PFSK-1 (cell line): ENCODE measurements around the gene VAV2.

Source experiments
- POLR2AphosphoS5 ChIP-seq: IDR thresholded peaks from 2 replicates; pipeline ENCODE4 v1.6.1; 2012; ENCODE audit warnings: low read depth, mild to moderate bottlenecking, control low read depth, low read length, moderate library complexity
- TAF1 ChIP-seq: IDR thresholded peaks from 2 replicates; pipeline ENCODE4 v1.6.1; 2012; ENCODE audit warnings: low read length, control low read depth, borderline replicate concordance; ENCODE audit not compliant: insufficient read depth

GRCh38 chr9:133959171-133959570 is 33.0 kb downstream of the VAV2 start:
- TF ChIP-seq POLR2AphosphoS5: no peak
- TF ChIP-seq TAF1: no peak
